Measurements from ENCODE around the gene SULT6B1. TPM values are rescaled to one million over a fixed set of nuclear protein-coding genes. Genes with fewer than 3 reads are reported as not detected.
A peak's percentile ranks its signal among the peaks of the same experiment; 100 is the strongest.
"Not testable (repeated sequence)": the region's sequence is repeated elsewhere in the genome, so short reads cannot be mapped to it uniquely, and the experiment has no call there.

The SULT6B1 gene
- not detected for total RNA-seq
- long read RNA-seq = 0 reads

- ATAC-seq (no peak), DNase-seq (ENCODE audit: missing footprints) (no peak)
- intact Hi-C loops (cut with DNase I) = no loop called here
These were observed at the start of gene SULT6B1 for GRCh38 chr2:37188570-37188969. Gene SULT6B1, minus strand, starts transcription at chr2:37188670. Its CDS starts 30 bp downstream, at chr2:37188640.

- intact Hi-C loops (cut with DNase I) = no loop called here
- DNase-seq (ENCODE audit: missing footprints) = no peak
These were observed 43.9 kb upstream of the SULT6B1 start for GRCh38 chr2:37232131-37232933.

GRCh38 chr2:37231241-37232130 is 43.0 kb upstream of the SULT6B1 start, which contains the start of the genes CEBPZ and NDUFAF7:
Gene CEBPZ, minus strand, starts transcription at chr2:37231596. Its CDS starts 29 bp downstream, at chr2:37231567.
Gene NDUFAF7, plus strand, starts transcription at chr2:37231658. Its CDS starts 48 bp downstream, at chr2:37231706.
- DNase-seq (ENCODE audit: missing footprints) = peak; percentile 95
- peak; percentile 96 for ATAC-seq
- intact Hi-C loops (cut with DNase I) = loop anchor here (2.0 kb wide), 1 partner anchor 75 kb away; the partner anchor contains the start of gene EIF2AK2

More at GRCh38 chr2:37232131-37232933, 43.9 kb upstream of the SULT6B1 start:
- peak; percentile 20 for ATAC-seq

- intact Hi-C loops (cut with DNase I) = loop anchor here (2.0 kb wide), 1 partner anchor 74 kb away; the partner anchor contains the start of gene EIF2AK2
- ATAC-seq = no peak
- no peak for DNase-seq (ENCODE audit: missing footprints)
These were observed 42.1 kb upstream of the SULT6B1 start for GRCh38 chr2:37230581-37230980.

GRCh38 chr2:37228788-37229187 is 40.3 kb upstream of the SULT6B1 start:
- intact Hi-C loops (cut with DNase I) = no loop called here
- DNase-seq (ENCODE audit: missing footprints) (no peak), ATAC-seq (no peak)

GRCh38 chr2:37226863-37227262 is 38.4 kb upstream of the SULT6B1 start:
- DNase-seq (ENCODE audit: missing footprints) = no peak
- intact Hi-C loops (cut with DNase I) = no loop called here

GRCh38 chr2:37225129-37225528 is 36.7 kb upstream of the SULT6B1 start:
- ATAC-seq; intact Hi-C loops (cut with DNase I); DNase-seq (ENCODE audit: missing footprints): not testable (repeated sequence)

More at GRCh38 chr2:37226863-37227262, 38.4 kb upstream of the SULT6B1 start:
- no peak for ATAC-seq

- ATAC-seq = no peak
- DNase-seq (ENCODE audit: missing footprints) = no peak
- intact Hi-C loops (cut with DNase I) = no loop called here
These were observed 35.6 kb upstream of the SULT6B1 start for GRCh38 chr2:37224063-37224462.

GRCh38 chr2:37223131-37223530 is 34.7 kb upstream of the SULT6B1 start:
- DNase-seq (ENCODE audit: missing footprints) (no peak), ATAC-seq (no peak)
- intact Hi-C loops (cut with DNase I) = no loop called here

GRCh38 chr2:37219046-37219445 is 30.6 kb upstream of the SULT6B1 start:
- intact Hi-C loops (cut with DNase I) = no loop called here
- no peak for ATAC-seq

GRCh38 chr2:37215250-37215649 is 26.8 kb upstream of the SULT6B1 start:
- ATAC-seq = no peak
- no peak for DNase-seq (ENCODE audit: missing footprints)
- intact Hi-C loops (cut with DNase I) = no loop called here

More at GRCh38 chr2:37219046-37219445, 30.6 kb upstream of the SULT6B1 start:
- no peak for DNase-seq (ENCODE audit: missing footprints)

GRCh38 chr2:37211939-37212338 is 23.5 kb upstream of the SULT6B1 start:
- DNase-seq (ENCODE audit: missing footprints) (no peak), ATAC-seq (no peak)
- intact Hi-C loops (cut with DNase I) = no loop called here

- DNase-seq (ENCODE audit: missing footprints) = no peak
- intact Hi-C loops (cut with DNase I) = no loop called here
- ATAC-seq = no peak
These were observed 22.7 kb upstream of the SULT6B1 start for GRCh38 chr2:37211212-37211611.

GRCh38 chr2:37206760-37207159 is 18.3 kb upstream of the SULT6B1 start:
- not testable (repeated sequence) for ATAC-seq

GRCh38 chr2:37205689-37206341 is 17.3 kb upstream of the SULT6B1 start:
- no peak for DNase-seq (ENCODE audit: missing footprints)
- ATAC-seq = no peak
- intact Hi-C loops (cut with DNase I) = no loop called here

More at GRCh38 chr2:37206760-37207159, 18.3 kb upstream of the SULT6B1 start:
- DNase-seq (ENCODE audit: missing footprints); intact Hi-C loops (cut with DNase I): not testable (repeated sequence)

GRCh38 chr2:37205071-37205661 is 16.7 kb upstream of the SULT6B1 start:
- DNase-seq (ENCODE audit: missing footprints); intact Hi-C loops (cut with DNase I); ATAC-seq: not testable (repeated sequence)

GRCh38 chr2:37203708-37204107 is 15.2 kb upstream of the SULT6B1 start:
- DNase-seq (ENCODE audit: missing footprints) (no peak), ATAC-seq (no peak)
- intact Hi-C loops (cut with DNase I) = no loop called here

GRCh38 chr2:37201766-37202165 is 13.3 kb upstream of the SULT6B1 start:
- no peak for ATAC-seq
- DNase-seq (ENCODE audit: missing footprints) = no peak
- intact Hi-C loops (cut with DNase I) = no loop called here

Data from Right ventricle myocardium inferior (tissue), 1 donor.